Mesothelial cell of epicardium (in vitro differentiated cells): ENCODE results near the gene UNC5B. TPM values are rescaled to one million over a fixed set of nuclear protein-coding genes. Genes with fewer than 3 reads are reported as not detected.

ENCODE experiments used
- DNase-seq, 2 experiments: peaks; one replicate each; pipeline ENCODE4 v3.0.0; 2021; ENCODE audit warnings: low spot score in 2 of 2; ENCODE audit not compliant: unreplicated experiment in 2 of 2
- H3K27ac Mint-ChIP-seq: 2 replicates; pipeline ENCODE4 v1.8.0; 2021; ENCODE audit warnings: mixed read lengths
- H3K27me3 Mint-ChIP-seq: 2 replicates; pipeline ENCODE4 v1.8.0; 2021; ENCODE audit warnings: low read depth, mixed read lengths
- H3K36me3 Mint-ChIP-seq: 2 replicates; pipeline ENCODE4 v1.8.0; 2021; ENCODE audit warnings: mixed read lengths
- H3K4me1 Mint-ChIP-seq: 2 replicates; pipeline ENCODE4 v1.8.0; 2021; ENCODE audit warnings: mixed read lengths
- H3K4me3 Mint-ChIP-seq: 2 replicates; pipeline ENCODE4 v1.8.0; 2021; ENCODE audit warnings: mild to moderate bottlenecking, moderate library complexity, mixed read lengths
- H3K9me3 Mint-ChIP-seq: 2 replicates; pipeline ENCODE4 v1.8.0; 2021; ENCODE audit warnings: mixed read lengths
- total RNA-seq: library from RNA; stranded (reverse); gene quantifications from 3 replicates; pipeline ENCODE4 v1.2.1, GENCODE V29; 2021
- TF ChIP-seq, protein P1 (sequence below): fragments of 200-600 bp; sonication (generic); IDR thresholded peaks from one replicate; pipeline ENCODE4 v1.5.0; 2021; ENCODE audit warnings: antibody characterized with exemption; ENCODE audit not compliant: unreplicated experiment

Gene UNC5B
- total RNA-seq, 1 donor from 2014 or later: 91.5 TPM

DNA sequence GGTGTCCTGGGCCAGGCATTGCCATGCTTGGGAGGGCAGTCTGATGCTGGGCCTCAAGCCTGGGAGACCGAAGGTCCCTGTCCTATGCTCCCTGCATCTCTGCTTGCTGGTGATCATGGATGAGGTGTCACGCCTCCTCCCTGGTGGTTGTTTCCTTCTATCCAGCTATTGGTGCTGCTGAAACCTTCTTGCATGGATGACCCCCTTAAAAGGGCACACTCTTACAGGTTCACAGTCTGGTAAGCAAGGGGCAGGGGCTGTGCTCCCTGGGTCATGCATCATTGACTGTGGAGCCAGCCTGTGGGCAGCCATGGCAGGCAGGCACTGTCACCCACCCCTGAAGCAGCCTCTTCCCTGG lies 69.9 kb downstream of the UNC5B start:
- Mint-ChIP-seq H3K4me3 (no peak overlapping the region), H3K4me1 (peaks cover 14% of the 10 kb centered on the region), H3K27ac (no peak overlapping the region), H3K9me3 (no peaks in the 10 kb centered on the region), H3K27me3 (no peaks in the 10 kb centered on the region), H3K36me3 (peaks cover 19% of the 10 kb centered on the region)
- no peak for DNase-seq
- TF ChIP-seq, protein P1, sequence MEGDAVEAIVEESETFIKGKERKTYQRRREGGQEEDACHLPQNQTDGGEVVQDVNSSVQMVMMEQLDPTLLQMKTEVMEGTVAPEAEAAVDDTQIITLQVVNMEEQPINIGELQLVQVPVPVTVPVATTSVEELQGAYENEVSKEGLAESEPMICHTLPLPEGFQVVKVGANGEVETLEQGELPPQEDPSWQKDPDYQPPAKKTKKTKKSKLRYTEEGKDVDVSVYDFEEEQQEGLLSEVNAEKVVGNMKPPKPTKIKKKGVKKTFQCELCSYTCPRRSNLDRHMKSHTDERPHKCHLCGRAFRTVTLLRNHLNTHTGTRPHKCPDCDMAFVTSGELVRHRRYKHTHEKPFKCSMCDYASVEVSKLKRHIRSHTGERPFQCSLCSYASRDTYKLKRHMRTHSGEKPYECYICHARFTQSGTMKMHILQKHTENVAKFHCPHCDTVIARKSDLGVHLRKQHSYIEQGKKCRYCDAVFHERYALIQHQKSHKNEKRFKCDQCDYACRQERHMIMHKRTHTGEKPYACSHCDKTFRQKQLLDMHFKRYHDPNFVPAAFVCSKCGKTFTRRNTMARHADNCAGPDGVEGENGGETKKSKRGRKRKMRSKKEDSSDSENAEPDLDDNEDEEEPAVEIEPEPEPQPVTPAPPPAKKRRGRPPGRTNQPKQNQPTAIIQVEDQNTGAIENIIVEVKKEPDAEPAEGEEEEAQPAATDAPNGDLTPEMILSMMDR: no peak

DNA sequence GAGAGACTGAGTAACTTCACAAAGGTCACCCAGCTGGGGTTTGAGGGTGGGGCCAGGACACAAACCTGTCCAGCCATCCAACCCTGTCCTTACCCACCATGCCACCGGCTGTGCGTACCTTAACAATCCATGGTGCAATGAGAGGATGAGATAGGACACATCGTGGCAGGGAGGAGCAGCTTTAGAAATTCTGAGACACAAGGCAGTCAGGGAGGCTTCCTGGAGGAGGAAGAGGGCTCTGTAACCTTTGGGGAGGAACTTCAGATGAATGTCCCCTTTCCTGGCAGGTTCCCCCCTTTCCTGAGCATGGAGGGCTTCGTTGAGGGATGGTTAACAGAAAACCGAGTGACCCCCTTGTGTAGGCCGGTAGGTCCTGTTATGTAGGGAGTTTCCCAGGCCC lies 71.0 kb downstream of the UNC5B start:
- Mint-ChIP-seq H3K36me3 (peaks cover 23% of the 10 kb centered on the region), H3K4me3 (no peak overlapping the region), H3K9me3 (no peaks in the 10 kb centered on the region), H3K4me1 (peaks cover 5% of the 10 kb centered on the region), H3K27me3 (no peaks in the 10 kb centered on the region), H3K27ac (no peak overlapping the region)
- DNase-seq: no peak
- TF ChIP-seq, protein P1: no peak

DNA sequence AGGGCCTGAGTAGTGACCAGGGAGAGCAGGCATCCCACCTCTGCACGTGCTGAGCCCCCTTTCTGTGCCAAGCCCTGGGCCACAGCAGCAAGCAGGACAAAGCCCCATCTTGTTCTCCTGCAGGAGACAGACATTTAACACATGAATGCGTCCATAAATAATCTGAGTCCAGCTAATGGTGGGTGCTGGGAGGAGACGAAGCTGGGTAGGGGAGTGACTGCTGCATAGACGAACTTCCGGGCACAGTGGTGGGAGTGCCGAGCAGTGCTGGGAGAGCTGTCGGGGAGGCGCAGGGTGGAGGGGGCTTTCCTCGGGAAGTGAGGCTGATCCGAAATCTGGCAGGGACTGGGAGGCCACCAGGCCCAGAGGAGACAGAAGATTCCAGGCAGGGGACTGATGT lies 71.5 kb downstream of the UNC5B start:
- Mint-ChIP-seq H3K4me3 (no peak overlapping the region), H3K9me3 (no peaks in the 10 kb centered on the region), H3K27me3 (no peaks in the 10 kb centered on the region), H3K27ac (peak overlapping the region; percentile 71), H3K36me3 (peaks cover 26% of the 10 kb centered on the region), H3K4me1 (peaks cover 4% of the 10 kb centered on the region)
- TF ChIP-seq, protein P1: no peak
- no peak for DNase-seq

DNA sequence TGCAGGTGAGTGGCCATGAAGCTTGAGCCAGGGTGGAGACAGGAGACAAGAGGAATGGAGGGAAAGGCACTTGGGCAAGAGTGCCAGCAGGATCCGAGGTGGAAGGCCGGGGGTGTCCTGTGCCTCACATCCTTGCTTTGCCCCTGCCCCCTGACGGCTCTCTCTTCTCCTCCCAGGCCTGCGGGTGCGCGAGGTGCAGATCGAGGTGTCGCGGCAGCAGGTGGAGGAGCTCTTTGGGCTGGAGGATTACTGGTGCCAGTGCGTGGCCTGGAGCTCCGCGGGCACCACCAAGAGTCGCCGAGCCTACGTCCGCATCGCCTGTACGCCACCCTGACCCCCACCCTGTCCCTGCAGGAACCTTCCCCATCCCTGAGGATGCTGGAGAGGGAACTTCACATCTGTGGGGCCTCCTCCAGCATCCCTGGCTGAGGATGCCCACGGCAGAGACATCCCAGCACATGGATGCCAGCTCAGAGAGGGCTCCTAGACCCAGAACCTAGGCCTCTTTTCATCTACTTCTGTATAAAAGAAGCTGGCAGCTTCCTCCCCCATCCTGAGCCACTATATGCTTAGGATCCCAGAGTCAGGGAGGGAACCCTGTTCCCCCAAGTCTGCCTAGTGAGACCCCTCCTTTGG lies 72.3 kb downstream of the UNC5B start:
- Mint-ChIP-seq H3K4me1 (peaks cover 2% of the 10 kb centered on the region), H3K27me3 (no peaks in the 10 kb centered on the region), H3K4me3 (no peak overlapping the region), H3K27ac (no peak overlapping the region), H3K9me3 (no peaks in the 10 kb centered on the region), H3K36me3 (peaks cover 27% of the 10 kb centered on the region)
- no peak for DNase-seq
- TF ChIP-seq, protein P1: no peak

DNA sequence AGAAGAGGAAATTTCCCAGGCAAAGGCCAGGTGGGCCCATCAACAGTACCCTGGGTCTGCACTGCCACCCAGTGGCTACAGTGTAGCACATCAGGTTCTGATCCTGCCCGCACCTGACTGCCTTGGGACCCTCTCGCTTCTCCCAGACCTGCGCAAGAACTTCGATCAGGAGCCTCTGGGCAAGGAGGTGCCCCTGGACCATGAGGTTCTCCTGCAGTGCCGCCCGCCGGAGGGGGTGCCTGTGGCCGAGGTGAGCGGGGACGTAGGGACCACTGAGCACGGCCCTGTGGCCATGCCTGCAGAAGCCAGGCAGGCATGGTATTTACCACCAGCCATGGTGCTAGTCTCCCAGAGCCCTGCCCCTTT lies 72.8 kb downstream of the UNC5B start:
- Mint-ChIP-seq H3K9me3 (no peaks in the 10 kb centered on the region), H3K27me3 (no peaks in the 10 kb centered on the region), H3K4me1 (peaks cover 2% of the 10 kb centered on the region), H3K4me3 (no peak overlapping the region), H3K36me3 (peaks cover 27% of the 10 kb centered on the region), H3K27ac (no peak overlapping the region)
- DNase-seq: peak; percentile 48 to 69
- TF ChIP-seq, protein P1: peak; percentile 81

DNA sequence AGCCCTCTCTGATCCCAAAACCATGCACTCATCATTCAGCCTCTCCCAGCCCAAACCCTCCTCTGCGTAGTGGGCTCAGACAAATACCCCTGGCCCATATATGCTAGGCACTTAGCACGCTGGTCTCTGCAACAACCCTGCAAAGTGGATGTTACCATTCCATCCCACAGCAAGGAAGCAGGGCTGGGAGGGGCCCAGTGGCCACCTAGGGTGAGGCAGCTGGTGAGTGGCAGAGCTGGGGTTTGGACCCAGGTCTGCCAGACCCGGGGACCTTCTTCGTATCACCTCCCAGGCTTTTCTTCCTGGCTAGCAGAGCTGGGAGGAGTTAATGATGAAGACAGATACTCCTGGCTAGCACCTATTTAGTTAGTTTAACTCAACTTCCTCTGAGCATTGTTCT lies 73.6 kb downstream of the UNC5B start:
- Mint-ChIP-seq H3K9me3 (no peaks in the 10 kb centered on the region), H3K36me3 (peaks cover 25% of the 10 kb centered on the region), H3K4me3 (no peak overlapping the region), H3K4me1 (peaks cover 2% of the 10 kb centered on the region), H3K27ac (no peak overlapping the region), H3K27me3 (no peaks in the 10 kb centered on the region)
- DNase-seq: no peak
- TF ChIP-seq, protein P1: no peak
